Measurements from ENCODE around the gene MS4A1.
"Not testable (repeated sequence)": the region's sequence is repeated elsewhere in the genome, so short reads cannot be mapped to it uniquely, and the experiment has no call there.

The MS4A1 gene

DNA sequence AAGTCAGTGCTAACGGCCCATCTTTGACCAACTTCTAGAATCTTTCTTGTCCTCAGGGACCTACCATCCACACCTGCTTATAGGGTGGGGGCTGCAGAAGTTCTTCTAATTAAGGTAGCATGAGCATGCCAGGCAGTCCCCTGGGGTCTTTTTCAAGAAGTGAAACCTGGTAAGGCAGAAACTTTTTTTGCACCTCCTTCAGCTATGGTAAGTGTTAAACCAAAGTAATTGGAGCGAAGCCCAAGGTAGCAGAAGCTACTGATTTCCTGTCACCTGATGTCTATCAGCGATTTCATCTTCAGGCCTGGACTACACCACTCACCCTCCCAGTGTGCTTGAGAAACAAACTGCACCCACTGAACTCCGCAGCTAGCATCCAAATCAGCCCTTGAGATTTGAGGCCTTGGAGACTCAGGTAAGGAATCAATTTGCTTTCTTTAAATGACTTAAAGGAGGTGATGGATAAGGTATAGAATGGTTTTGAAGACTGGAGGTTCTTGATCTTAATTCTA, at the start of gene MS4A1:
TSS of gene MS4A1 (plus strand) at position 317 of the 512 bp plus-strand sequence. CDS start 6,528 bp downstream, outside the sequence.
- DNase-seq, result no peak

- no peak for DNase-seq
Observed at GRCh38 chr11:60420015-60420414, 35.6 kb upstream of the MS4A1 start.

GRCh38 chr11:60422609-60423008, 33.0 kb upstream of the MS4A1 start:
- DNase-seq, result no peak

- no peak for DNase-seq
Observed at GRCh38 chr11:60428517-60428916, 27.1 kb upstream of the MS4A1 start.

DNA sequence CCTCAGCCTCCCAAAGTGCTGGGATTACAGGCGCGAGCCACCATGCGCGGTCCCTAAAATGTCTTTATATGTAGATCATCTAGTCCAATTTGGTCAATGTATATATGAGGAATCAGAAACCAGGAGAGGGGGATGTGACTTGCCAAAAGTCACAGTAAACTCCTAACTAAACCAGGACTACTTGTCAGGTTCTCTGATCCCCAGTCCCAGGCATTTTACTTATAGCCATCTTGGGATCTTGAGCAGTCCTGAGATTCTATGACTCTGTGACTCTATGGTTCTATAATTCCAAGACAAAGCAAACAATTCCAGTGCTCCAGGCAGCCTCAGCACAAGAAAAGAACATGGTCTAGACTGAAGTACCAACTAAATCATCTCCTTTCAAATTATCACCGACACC, 26.4 kb upstream of the MS4A1 start, which contains the start of gene MS4A5:
TSS of gene MS4A5 (plus strand) at position 301 of the 400 bp plus-strand sequence. CDS start 103 bp downstream, outside the sequence.
- no peak for DNase-seq

DNA sequence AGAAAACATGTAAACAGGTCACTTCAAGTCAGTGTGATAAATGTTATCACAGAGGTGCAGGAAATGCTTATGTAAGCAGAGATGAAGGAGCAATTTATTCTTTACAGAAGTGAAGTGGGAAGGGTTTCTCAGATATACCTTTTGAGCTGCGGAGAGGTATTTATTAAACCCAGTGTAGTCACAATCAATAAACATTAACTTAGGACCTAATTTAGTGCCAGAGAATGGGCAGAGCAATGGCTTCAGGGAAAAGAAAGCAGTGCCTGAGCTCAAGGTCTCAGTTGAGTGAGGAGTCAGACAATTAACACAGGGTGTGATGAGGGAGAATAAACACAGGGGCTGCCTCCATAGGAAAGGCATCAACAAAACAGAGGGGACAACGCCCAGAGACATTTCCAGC, 24.4 kb upstream of the MS4A1 start:
- DNase-seq, result no peak

DNA sequence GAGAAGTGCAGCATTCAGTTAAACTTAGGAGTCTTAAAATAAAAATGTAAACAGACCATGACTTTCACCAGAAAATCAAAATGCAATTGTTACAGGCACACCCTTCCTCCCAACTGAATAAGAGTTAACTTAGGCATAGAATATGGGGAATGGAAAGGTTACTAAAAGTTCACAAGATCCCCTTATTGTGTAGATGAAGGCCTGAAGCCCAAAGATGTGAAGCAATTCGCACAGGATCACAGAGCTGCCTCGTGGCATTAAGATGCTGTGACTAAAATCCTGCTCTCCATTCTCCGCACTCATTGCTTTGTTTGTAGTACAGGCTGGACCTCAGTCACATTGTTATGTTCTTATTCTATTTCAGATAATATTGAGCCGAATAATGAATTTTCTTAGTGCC, 22.2 kb upstream of the MS4A1 start:
- no peak for DNase-seq

GRCh38 chr11:60447070-60447469, 8.6 kb upstream of the MS4A1 start:
- no peak for DNase-seq

DNA sequence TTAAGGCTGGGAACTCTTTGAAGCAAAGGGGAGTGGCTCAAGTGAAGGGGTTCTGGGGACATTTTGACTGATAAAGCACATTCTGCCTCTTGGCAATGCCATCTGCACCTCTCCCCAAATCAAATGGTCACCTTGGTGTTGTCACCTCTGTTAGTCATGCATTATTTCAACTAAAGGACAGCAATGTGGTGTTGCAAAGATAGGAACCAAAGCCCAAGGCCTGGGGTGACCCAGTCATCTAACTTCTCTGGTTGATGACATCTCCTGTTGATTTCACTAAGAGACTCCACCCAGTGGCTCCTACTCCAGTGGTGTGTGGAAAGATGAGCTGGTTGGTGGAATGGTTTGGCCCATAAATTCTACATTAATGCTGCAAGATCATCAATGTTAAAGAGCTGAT, 7.8 kb upstream of the MS4A1 start:
- no peak for DNase-seq

DNA sequence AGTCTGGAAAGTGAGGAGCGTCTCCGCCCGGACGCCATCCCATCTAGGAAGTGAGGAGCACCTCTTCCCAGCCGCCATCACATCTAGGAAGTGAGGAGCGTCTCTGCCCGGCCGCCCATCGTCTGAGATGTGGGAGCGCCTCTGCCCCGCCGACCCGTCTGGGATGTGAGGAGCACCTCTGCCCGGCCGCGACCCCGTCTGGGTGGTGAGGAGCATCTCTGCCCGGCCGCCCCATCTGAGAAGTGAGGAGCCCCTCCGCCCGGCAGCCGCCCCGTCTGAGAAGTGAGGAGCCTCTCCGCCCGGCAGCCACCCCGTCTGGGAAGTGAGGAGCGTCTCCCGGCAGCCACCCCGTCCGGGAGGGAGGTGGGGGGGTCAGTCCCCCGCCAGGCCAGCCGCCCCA, 4.5 kb upstream of the MS4A1 start:
- DNase-seq, result not testable (repeated sequence)

- no peak for DNase-seq
Observed at GRCh38 chr11:60454212-60454611, 1.4 kb upstream of the MS4A1 start.

GRCh38 chr11:60457576-60457975, 1.9 kb downstream of the MS4A1 start:
- DNase-seq, result no peak

DNA sequence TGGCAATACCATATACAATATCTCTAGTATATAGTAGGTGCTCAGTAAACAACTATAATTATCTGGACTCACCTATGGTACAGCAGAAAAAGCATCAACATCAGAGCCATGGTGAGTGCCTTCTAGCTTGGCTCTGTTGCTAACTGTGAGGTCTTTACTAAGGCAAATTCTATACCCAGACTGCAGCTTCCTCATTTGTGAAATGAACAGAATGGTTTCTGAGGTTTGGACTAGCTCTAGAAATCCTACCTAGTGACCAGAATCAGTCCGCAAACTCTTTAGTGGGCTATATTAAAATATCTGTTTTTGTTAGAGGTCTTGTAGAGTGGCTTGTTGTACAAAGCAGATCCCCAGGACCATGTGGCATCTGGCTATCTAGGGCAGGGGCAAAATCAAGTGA, 3.7 kb downstream of the MS4A1 start:
- no peak for DNase-seq

DNA sequence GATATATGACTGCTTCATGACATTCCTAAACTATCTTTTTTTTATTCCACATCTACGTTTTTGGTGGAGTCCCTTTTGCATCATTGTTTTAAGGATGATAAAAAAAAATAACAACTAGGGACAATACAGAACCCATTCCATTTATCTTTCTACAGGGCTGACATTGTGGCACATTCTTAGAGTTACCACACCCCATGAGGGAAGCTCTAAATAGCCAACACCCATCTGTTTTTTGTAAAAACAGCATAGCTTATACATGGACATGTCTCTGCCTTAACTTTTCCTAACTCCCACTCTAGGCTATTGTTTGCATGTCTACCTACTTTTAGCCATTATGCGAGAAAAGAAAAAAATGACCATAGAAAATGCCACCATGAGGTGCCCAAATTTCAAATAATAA, 13.2 kb downstream of the MS4A1 start:
- no peak for DNase-seq

- no peak for DNase-seq
Observed at GRCh38 chr11:60469723-60470122, 14.1 kb downstream of the MS4A1 start.

DNA sequence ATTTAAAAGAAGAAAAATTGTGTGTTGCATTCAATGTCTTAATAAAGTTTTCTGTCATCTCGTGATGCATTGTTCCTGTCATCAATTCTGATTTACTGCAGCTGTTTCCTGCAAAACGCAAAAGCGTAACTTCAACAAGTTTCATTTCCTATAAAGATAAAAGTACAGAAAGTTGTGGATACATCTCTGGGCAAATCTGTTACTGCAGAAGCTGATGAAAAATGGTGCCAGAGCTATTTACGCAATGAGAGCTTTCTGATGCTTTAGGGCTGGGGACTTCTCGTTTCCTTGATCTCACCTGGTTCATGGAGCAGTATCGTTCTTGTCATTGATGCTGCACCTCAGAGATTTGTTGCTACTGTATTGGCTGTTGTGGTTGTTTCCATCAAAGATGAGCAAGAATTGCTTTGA, 21.4 kb downstream of the MS4A1 start:
- no peak for DNase-seq

- no peak for DNase-seq
Observed at GRCh38 chr11:60482361-60482760, 26.7 kb downstream of the MS4A1 start.

DNA sequence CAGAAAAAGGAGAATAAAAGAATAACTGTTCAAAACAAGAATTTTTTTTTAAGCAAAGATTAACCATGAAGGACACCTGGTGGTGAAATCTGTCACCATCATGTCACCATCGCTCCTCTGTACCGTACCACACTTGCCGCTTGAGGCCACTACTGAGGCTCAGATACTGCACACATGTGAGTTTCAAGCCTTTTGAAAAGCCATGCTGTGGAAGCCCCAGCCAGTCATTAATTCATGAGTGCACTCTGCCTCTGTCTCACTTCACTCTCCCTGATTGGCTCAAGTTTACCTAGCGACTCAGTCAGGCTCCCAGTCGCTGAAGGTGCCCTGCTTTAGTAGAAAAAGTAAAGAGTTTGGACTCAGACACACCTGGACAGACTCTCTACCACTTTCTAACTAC, 30.3 kb downstream of the MS4A1 start:
- DNase-seq, result no peak

DNA sequence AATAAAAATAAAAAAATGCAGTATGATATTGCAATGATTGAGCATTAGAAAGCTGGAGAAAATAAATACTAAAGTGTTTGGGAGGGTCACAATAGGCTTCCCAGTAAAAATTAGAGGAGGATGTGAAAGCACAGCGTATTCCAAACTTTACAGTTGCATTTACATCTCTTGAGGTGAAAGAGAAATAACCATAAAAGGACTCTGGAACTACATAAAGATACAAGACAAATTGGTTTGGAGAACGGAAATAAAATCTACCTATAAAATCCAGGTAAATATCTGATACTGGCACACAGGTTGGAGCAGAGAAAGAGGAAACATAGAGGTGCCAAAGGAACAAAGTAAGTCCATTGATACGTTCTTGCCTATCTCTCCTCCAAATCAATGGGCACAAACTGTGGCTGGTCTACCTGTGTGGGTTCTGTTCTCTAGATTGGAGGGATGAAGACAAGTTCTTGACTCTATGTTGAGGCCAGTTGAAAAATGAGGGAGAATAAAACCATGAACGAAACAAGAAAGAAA, 36.9 kb downstream of the MS4A1 start, which contains the start of gene MS4A12:
TSS of gene MS4A12 (plus strand) at position 291 of the 522 bp plus-strand sequence. CDS start 4,541 bp downstream, outside the sequence.
- DNase-seq, result no peak

- DNase-seq, result no peak
Observed at GRCh38 chr11:60493454-60493853, 37.8 kb downstream of the MS4A1 start.

- no peak for DNase-seq
Observed at GRCh38 chr11:60498399-60498798, 42.8 kb downstream of the MS4A1 start.

GRCh38 chr11:60498853-60499252, 43.2 kb downstream of the MS4A1 start:
- DNase-seq, result no peak

DNA sequence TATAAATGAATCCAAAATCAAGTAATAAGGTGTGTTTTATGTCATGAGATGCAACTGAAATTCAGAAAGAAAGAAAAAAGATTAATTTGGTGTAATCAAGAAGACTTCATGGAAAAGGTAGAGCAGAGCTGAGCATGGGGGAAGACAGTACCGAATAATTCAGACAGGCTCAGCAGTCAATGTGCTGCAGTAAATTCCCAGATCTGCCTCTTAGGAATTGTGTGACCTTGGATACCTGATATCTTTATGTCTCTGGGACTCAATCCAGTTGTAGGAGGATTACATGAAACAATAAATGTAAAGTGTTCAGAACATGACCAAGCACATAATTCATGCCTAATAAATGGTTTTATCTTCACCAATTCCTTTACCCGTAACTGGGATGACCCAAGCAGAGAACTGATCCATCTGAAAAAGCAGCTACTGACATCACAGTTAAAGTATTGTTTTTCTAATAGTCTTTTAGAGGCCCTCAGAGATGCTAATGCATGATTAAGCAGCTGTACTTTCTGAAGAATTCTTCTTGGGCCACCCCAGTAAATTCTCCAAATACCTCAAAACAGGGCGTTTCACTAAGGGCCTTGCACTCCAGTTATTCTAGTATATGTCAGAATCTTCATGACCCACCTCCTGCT, 44.7 kb downstream of the MS4A1 start:
- DNase-seq, result no peak

GRCh38 chr11:60502221-60502775, 46.7 kb downstream of the MS4A1 start:
- DNase-seq, result no peak

Measured in NCI-H146 (cell line).